Astrocyte (in vitro differentiated cells and primary cell): ENCODE measurements around the gene UNC79.

ENCODE experiments used
- EZH2 ChIP-seq: IDR thresholded peaks from 2 replicates; pipeline ENCODE4 v1.6.1; 2012; ENCODE audit warnings: mild to moderate bottlenecking, low read length, inconsistent platforms; ENCODE audit not compliant: insufficient read depth
- TF ChIP-seq, protein P1 (sequence below): IDR thresholded peaks from 2 replicates; pipeline ENCODE4 v1.5.1; 2011; ENCODE audit warnings: low read depth, mild to moderate bottlenecking, inconsistent platforms, low read length, moderate library complexity; ENCODE audit not compliant: insufficient read depth

DNA sequence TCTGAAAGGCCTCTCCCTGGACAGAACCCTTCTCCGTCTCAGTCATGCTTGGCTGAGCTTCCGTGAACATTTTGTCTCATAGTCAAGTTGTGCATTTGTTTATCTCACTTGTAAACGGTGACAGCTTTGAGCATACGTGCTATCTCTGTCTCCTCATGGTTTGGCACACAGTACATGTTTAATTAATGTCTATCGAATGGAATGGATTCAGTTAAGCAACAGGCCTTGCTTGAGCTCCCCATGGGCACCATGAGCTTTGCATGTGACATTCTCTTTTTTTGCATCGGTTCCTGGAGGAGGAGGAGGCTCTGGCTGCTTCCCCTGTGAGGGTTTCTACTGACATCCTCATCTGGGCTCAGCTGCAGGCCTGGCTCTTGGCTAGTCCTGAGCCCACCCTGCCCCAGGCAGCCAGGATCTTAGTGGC is 277.6 kb downstream of the UNC79 start:
- TF ChIP-seq, protein P1, sequence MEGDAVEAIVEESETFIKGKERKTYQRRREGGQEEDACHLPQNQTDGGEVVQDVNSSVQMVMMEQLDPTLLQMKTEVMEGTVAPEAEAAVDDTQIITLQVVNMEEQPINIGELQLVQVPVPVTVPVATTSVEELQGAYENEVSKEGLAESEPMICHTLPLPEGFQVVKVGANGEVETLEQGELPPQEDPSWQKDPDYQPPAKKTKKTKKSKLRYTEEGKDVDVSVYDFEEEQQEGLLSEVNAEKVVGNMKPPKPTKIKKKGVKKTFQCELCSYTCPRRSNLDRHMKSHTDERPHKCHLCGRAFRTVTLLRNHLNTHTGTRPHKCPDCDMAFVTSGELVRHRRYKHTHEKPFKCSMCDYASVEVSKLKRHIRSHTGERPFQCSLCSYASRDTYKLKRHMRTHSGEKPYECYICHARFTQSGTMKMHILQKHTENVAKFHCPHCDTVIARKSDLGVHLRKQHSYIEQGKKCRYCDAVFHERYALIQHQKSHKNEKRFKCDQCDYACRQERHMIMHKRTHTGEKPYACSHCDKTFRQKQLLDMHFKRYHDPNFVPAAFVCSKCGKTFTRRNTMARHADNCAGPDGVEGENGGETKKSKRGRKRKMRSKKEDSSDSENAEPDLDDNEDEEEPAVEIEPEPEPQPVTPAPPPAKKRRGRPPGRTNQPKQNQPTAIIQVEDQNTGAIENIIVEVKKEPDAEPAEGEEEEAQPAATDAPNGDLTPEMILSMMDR: no peak
- no peak for TF ChIP-seq EZH2
